ENCODE data around the gene PDCD4.

The PDCD4 gene

DNA sequence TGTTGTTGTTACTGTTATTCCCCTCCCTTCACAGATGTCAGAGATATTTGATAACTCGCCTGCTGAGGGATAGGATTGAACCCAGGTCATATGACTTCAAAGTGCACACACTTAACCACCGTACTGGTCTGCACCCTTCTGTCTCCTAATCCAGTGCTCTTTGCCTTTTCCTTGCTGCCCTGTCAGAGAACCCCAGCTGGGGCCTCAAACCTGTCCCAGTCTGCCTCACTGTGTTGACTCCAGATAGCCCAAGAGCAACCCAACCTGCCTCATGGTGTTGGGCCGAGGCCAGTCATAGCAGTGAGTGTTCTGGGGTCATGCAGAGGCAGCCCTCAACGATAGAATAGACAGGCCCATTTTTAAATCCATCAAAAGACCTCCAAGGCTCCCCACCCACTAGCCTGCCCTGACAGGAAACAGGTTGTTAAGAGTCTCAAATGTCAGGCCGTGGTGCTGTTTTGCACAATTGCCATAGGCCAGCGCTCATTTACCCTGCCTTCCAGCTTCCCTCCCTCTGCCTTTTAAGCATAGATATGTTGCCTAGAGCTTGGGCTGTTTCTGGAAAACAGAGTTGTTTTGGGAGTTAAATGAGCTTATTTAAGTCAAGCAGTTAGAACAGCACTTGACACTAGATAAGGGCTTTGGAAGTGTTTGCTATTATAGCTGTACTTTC is 37.0 kb upstream of the PDCD4 start:
- TF ChIP-seq, protein P1, sequence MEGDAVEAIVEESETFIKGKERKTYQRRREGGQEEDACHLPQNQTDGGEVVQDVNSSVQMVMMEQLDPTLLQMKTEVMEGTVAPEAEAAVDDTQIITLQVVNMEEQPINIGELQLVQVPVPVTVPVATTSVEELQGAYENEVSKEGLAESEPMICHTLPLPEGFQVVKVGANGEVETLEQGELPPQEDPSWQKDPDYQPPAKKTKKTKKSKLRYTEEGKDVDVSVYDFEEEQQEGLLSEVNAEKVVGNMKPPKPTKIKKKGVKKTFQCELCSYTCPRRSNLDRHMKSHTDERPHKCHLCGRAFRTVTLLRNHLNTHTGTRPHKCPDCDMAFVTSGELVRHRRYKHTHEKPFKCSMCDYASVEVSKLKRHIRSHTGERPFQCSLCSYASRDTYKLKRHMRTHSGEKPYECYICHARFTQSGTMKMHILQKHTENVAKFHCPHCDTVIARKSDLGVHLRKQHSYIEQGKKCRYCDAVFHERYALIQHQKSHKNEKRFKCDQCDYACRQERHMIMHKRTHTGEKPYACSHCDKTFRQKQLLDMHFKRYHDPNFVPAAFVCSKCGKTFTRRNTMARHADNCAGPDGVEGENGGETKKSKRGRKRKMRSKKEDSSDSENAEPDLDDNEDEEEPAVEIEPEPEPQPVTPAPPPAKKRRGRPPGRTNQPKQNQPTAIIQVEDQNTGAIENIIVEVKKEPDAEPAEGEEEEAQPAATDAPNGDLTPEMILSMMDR (conservative IDR thresholded peaks at IDR 0.05; ENCODE audit: low read depth, low read length) = no peak
- no peak for DNase-seq (ENCODE audit: low read depth)
- H3K4me3 ChIP-seq (ENCODE audit: low read length) = no peak overlapping the region

DNA sequence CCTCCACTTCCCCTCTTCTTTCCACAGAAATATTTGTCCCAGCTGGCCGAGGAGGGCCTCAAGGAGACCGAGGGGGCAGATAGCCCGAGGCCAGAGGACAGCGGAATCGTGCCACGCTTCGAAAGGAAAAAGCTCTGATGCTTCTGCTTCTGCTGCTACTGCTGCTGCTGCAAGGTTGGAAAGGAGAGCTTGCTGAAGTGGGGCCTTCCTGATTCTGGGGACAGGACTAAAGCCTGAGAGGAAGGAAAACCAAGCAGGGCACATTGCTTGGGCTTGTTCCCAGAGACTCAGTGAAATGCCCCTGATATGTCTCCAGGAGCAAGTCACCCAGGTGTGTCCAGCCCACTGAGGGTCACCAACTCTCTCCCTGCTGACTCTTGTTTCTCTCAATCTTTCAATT is 35.9 kb upstream of the PDCD4 start:
- H3K4me3 ChIP-seq (ENCODE audit: low read length) = no peak overlapping the region
- DNase-seq (ENCODE audit: low read depth) = no peak
- TF ChIP-seq, protein P1 (conservative IDR thresholded peaks at IDR 0.05; ENCODE audit: low read depth, low read length) = no peak

DNA sequence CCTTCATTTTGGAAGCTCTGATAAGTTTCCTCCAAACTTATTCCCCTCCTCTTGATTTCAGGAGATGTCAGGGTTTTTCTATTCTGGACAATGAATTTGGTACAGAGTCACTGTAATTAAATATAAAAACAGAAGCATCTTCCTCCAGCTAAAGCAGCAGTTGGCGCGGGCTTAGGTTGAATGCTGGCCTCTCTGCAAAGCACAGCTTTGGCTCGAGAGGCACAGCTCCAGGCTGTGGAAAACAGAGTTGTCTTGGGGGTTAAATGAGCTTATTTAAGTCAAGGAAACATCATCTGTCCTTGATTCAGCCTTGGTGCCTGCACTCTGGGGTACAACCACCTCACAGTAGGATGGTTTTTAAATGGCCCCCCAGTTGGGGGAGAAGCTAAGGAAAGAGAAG is 35.0 kb upstream of the PDCD4 start:
- TF ChIP-seq, protein P1 (conservative IDR thresholded peaks at IDR 0.05; ENCODE audit: low read depth, low read length) = no peak
- no peak for DNase-seq (ENCODE audit: low read depth)

DNA sequence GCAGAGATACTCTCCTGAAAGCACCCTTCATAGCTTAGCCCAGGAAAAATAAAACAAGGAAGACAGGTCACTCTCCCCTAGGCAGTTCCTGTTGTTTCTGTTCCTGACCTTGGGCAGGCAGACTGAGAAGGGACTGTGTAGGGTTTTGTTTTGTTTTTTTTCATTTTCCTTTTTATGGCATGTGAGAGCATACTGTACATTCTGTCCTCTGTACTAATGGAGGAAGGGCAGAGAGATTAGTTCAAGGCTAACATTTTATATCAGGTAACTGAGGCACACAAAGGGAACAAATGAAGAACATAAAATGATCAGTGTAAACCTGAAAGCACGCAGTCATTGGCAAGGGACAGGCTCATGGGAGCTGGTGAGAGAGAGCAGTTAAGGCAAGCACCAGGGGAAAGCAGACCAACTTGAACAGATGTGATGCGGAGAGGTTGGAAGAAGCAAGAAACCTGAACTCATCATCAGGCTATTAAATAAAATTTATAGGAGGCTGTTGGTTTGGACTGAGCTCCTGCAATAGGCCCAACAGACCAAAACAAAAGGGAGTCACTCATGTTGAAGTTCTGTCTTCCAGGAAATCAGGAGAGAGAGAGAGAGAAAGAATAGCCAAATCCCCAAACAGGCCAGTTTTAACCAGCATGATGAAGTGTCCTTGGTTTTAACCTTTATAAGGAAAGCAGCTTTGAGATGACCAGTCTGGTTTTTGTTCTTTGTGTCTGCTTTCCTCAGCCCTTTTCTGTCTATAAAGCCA is 34.1 kb upstream of the PDCD4 start:
- DNase-seq (ENCODE audit: low read depth) = no peak
- TF ChIP-seq, protein P1 (conservative IDR thresholded peaks at IDR 0.05; ENCODE audit: low read depth, low read length) = no peak

More for the DNA sequence above, 35.0 kb upstream of the PDCD4 start:
- H3K4me3 ChIP-seq (ENCODE audit: low read length) = no peak overlapping the region

DNA sequence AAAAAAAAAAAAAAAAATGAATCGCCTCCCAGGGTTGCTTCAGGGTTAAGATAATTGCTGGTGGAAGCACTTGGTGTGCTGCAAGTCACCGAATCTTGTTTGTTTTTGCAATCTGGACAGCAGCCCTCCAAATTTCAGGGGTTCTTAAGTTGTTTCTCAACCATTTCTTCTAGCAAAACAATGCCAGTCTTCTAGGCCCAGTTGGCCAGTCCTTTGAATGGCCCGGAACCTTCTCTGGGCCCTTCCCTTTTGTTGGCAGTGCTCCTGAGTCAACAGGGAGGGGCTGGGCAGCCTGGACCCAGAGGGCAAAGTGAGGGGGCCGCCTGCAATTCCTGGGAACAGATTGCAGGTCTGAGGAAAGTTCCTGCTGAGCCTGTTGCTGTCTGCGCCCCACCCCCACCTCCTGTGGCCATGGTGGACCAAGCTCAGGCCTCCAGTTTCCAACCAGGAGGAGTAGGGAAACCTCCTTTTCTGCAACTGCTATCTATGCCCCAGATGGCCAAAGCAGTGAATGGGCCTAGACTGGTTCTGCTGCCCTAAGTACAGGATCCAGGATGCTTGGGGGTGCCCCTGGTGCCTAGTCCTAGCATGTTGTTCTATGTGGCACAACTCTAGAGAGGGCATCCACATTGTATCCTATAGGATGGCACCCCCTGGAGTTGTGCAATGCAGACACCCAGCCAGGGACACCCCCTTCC is 31.4 kb upstream of the PDCD4 start:
- TF ChIP-seq, protein P1 (conservative IDR thresholded peaks at IDR 0.05; ENCODE audit: low read depth, low read length) = no peak
- DNase-seq (ENCODE audit: low read depth) = no peak
- H3K4me3 ChIP-seq (ENCODE audit: low read length) = no peak overlapping the region

More for the DNA sequence above, 34.1 kb upstream of the PDCD4 start:
- H3K4me3 ChIP-seq (ENCODE audit: low read length) = no peak overlapping the region

DNA sequence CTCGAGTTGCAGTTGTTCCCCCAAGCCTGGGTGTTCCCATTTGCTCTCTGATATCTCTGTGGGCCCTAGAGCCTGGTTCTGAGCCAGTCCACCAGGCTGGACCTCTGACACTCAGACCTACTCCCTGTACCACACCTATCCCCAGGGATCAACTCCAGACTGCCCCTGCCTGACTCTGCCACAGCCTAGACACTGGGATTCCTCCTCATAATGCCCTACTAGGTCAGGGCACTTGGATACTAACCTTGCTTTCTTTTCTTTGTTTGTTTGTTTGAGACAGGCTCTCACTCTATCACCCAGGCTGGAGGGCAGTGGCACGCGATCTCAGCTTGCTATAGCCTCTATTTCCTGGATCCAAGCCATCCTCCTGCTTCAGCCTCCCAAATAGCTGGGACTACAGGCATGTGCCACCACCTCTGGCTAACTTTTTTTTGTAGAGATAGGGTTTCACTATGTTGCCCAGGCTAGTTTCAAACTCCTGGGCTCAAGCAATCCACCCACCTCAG is 30.8 kb upstream of the PDCD4 start:
- H3K4me3 ChIP-seq (ENCODE audit: low read length) = no peak overlapping the region
- DNase-seq (ENCODE audit: low read depth) = no peak
- TF ChIP-seq, protein P1 (conservative IDR thresholded peaks at IDR 0.05; ENCODE audit: low read depth, low read length) = no peak

Measured in retinal pigment epithelial cell (primary cell).